Stomach (tissue), 9 donors: ENCODE results near the gene TMEM213. TPM values are rescaled to one million over a fixed set of nuclear protein-coding genes. Genes with fewer than 3 reads are reported as not detected.

Experiments used
- DNase-seq, 2 donors: peaks; one replicate each; pipeline versions ENCODE4 v3.0.0 to v3.0.0-alpha.2; 2013 to 2019
- H3K27ac ChIP-seq, 5 donors: fragments of 200-600 bp in 4 of 5; sonication (generic) in 4 of 5; one replicate each; pipeline ENCODE4 v1.5.1; 2013 to 2019; ENCODE audit warnings: mild to moderate bottlenecking in 1 of 5, moderate library complexity in 1 of 5
- H3K27me3 ChIP-seq, 3 donors: fragments of 200-600 bp; sonication (generic); one replicate each; pipeline ENCODE4 v1.5.1; 2017 to 2019; ENCODE audit warnings: mixed run types in 1 of 3
- H3K36me3 ChIP-seq, 4 donors: fragments of 200-600 bp; sonication (generic); 1 replicate in 3 of 4; 2 replicates in 1 of 4; pipeline ENCODE4 v1.5.1; 2016 to 2019
- H3K4me1 ChIP-seq, 4 donors: fragments of 200-600 bp; sonication (generic); one replicate each; pipeline ENCODE4 v1.5.1; 2016 to 2019
- H3K4me3 ChIP-seq, 4 donors: fragments of 200-600 bp; sonication (generic) in 3 of 4; one replicate each; pipeline ENCODE4 v1.5.1; 2016 to 2019; ENCODE audit warnings: mild to moderate bottlenecking in 1 of 4
- H3K9me3 ChIP-seq, 4 donors: fragments of 200-600 bp; sonication (generic); one replicate each; pipeline ENCODE4 v1.5.1; 2016 to 2019
- CTCF ChIP-seq, 7 experiments: fragments of 450-650 bp in 4 of 7; fragments of 200-600 bp in 3 of 7; sonication (generic) in 3 of 7; IDR thresholded peaks; one replicate each; pipeline ENCODE4 v1.5.1; 2016 to 2019; ENCODE audit warnings: antibody characterized with exemption in 7 of 7, control low read depth in 2 of 7, mild to moderate bottlenecking in 1 of 7
- EP300 ChIP-seq: sonication (generic); formaldehyde crosslinking; IDR thresholded peaks from one replicate; pipeline ENCODE4 v1.6.1; 2017; ENCODE audit warnings: antibody characterized with exemption
- POLR2A ChIP-seq, 4 donors: fragments of 450-650 bp; IDR thresholded peaks; one replicate each; pipeline ENCODE4 v1.6.1; 2016; ENCODE audit warnings: antibody characterized with exemption in 4 of 4, control low read depth in 2 of 4, mild to moderate bottlenecking in 1 of 4, moderate library complexity in 1 of 4
- POLR2AphosphoS5 ChIP-seq, 3 donors: sonication (generic); formaldehyde crosslinking; IDR thresholded peaks; one replicate each; pipeline ENCODE4 v1.6.1; 2016; ENCODE audit warnings: antibody characterized with exemption in 3 of 3
- WGBS, 5 donors: extraction: QIAGEN DNeasy Blood & Tissue Kit in 3 of 5; methylation state at CpG; one replicate each; pipeline versions ENCODE4 v1.1.5 to v1.1.7; 2013 to 2018; 5-methylcytosine and 5-hydroxymethylcytosine counted together
- intact Hi-C: fragments of 100-400 bp; cut with DNase I; formaldehyde crosslinking; loops from one replicate; pipeline ENCODE4 v1.15.1; 2023; ENCODE audit warnings: low total_unique reads
- polyA plus RNA-seq, 3 donors: library from polyadenylated mRNA; stranded (reverse); fragments of 200-250 nt; gene quantifications; one replicate each; pipeline ENCODE4 v1.2.3, GENCODE V29; 2013
- total RNA-seq, 5 donors: library from RNA; depleted of rRNA; stranded (reverse); fragments of >200 nt; gene quantifications; one replicate each; pipeline versions ENCODE4 v1.1.0 to v1.2.3, GENCODE V29; 2014 to 2016
- donor health status: healthy with polysubstance abuse.
- donor health status: Bipolar disorder and iron deficiency.
- donor health status: healthy.

The TMEM213 gene
- total and polyA plus RNA-seq, 8 donors, result 0.08 TPM; not detected in 7

DNA sequence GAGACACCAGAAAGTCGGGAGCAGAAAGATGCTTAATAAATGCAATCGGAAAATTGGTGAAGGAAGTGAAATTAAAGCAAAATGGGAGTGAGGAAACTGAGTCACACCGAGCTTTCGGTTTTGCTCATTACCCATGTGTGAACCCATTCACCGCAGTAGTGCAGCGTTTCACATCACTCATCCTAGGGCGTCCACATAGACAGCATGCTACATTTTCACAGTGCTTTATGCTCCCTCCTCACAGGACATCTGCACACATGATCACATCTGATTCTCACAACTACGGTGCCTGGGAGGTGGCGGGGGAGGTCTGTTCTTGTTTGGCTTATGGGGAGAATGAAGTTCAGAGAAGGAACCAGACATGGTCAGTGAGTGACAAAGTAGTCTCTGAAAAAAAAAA is 36.8 kb downstream of the TMEM213 start:
- H3K27me3 ChIP-seq, result no peaks in the 10 kb centered on the region
- no peak overlapping the region for H3K4me3 ChIP-seq
- TF ChIP-seq POLR2A (IDR thresholded peaks at IDR 0.05) (no peak), EP300 (no peak), POLR2AphosphoS5 (IDR thresholded peaks at IDR 0.05) (no peak), CTCF (IDR thresholded peaks at IDR 0.05) (no peak)
- no peaks in the 10 kb centered on the region for H3K9me3 ChIP-seq
- no peaks in the 10 kb centered on the region for H3K4me1 ChIP-seq
- H3K27ac ChIP-seq, result no peak overlapping the region
- peaks cover 6 to 28% (median 17%) of the 10 kb centered on the region in 4 donors for H3K36me3 ChIP-seq
- no peak for DNase-seq
- WGBS, 5 donors, result 86 to 93% (median 90%) methylated on average over 9 of the region's 9 CpGs
- intact Hi-C loops, result no loop called here

- Histone ChIP-seq H3K4me1 (no peaks in the 10 kb centered on the region), H3K36me3 (peaks cover 6 to 28% (median 19%) of the 10 kb centered on the region in 4 donors), H3K9me3 (no peaks in the 10 kb centered on the region), H3K27ac (no peak overlapping the region), H3K4me3 (no peak overlapping the region), H3K27me3 (no peaks in the 10 kb centered on the region)
- no peak for DNase-seq
- 86 to 91% (median 91%) methylated on average over 11 of the region's 11 CpGs for WGBS, 5 donors
- TF ChIP-seq POLR2A (IDR thresholded peaks at IDR 0.05), result no peak
- TF ChIP-seq POLR2AphosphoS5 (IDR thresholded peaks at IDR 0.05), result no peak
- no peak for TF ChIP-seq CTCF (IDR thresholded peaks at IDR 0.05)
- TF ChIP-seq EP300, result no peak
- intact Hi-C loops, result no loop called here
These were observed 37.3 kb downstream of the TMEM213 start for GRCh38 chr7:138835087-138835486.

DNA sequence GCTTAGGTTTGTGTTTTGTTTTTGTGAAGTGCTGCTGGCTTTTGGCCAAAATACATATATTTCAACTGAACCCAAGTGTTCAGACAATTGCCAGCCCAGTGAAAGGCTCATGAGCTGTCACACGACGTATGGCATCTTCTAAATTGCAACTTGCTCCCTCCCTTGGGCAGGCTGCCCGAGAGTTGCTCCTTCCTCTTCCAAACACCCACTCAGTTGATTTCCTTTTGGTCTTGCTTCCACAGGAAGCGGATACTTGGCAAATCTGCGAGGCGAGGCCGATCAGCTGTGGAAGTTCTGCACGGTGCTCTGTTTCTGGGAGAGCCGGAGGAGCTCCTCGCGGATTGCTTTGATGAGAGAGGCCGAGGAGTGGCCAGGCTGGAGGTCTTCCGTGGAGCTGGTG is 39.8 kb downstream of the TMEM213 start:
- WGBS, 5 donors, result 67 to 82% (median 73%) methylated on average over 13 of the region's 13 CpGs
- peak in 1 of 2 donors; percentile 53 for DNase-seq
- no peaks in the 10 kb centered on the region for H3K9me3 ChIP-seq

GRCh38 chr7:138838166-138838565 is 40.4 kb downstream of the TMEM213 start:
- no peak for TF ChIP-seq POLR2AphosphoS5 (IDR thresholded peaks at IDR 0.05)
- no peak for TF ChIP-seq CTCF (IDR thresholded peaks at IDR 0.05)
- no peak for TF ChIP-seq EP300
- TF ChIP-seq POLR2A (IDR thresholded peaks at IDR 0.05), result no peak
- Histone ChIP-seq H3K4me3 (no peak overlapping the region), H3K9me3 (no peaks in the 10 kb centered on the region), H3K36me3 (peaks cover 6 to 31% (median 22%) of the 10 kb centered on the region in 4 donors), H3K4me1 (no peaks in the 10 kb centered on the region), H3K27me3 (no peaks in the 10 kb centered on the region), H3K27ac (no peak overlapping the region)
- no peak for DNase-seq
- intact Hi-C loops, result no loop called here
- WGBS, 5 donors, result 85 to 88% (median 87%) methylated on average over 9 of the region's 9 CpGs

More for the DNA sequence above, 39.8 kb downstream of the TMEM213 start:
- intact Hi-C loops, result no loop called here
- no peak for TF ChIP-seq POLR2A (IDR thresholded peaks at IDR 0.05)
- TF ChIP-seq EP300, result no peak
- Histone ChIP-seq H3K4me3 (no peak overlapping the region), H3K27me3 (no peaks in the 10 kb centered on the region), H3K27ac (no peak overlapping the region), H3K36me3 (peaks cover 6 to 31% (median 22%) of the 10 kb centered on the region in 4 donors), H3K4me1 (no peaks in the 10 kb centered on the region)

- Histone ChIP-seq H3K4me1 (no peaks in the 10 kb centered on the region), H3K4me3 (no peak overlapping the region), H3K36me3 (peaks cover 0 to 28% (median 21%) of the 10 kb centered on the region in 4 donors), H3K9me3 (no peaks in the 10 kb centered on the region), H3K27me3 (no peaks in the 10 kb centered on the region), H3K27ac (no peak overlapping the region)
- DNase-seq, result no peak
- TF ChIP-seq POLR2A (IDR thresholded peaks at IDR 0.05) (no peak), EP300 (no peak), CTCF (IDR thresholded peaks at IDR 0.05) (no peak), POLR2AphosphoS5 (IDR thresholded peaks at IDR 0.05) (no peak)
- intact Hi-C loops, result no loop called here
- WGBS, 5 donors, result 66 to 92% (median 90%) methylated on average over 8 to 12 of the region's 12 CpGs
These were observed 44.3 kb downstream of the TMEM213 start for GRCh38 chr7:138842111-138842510.
